Gastrocnemius medialis (tissue), 4 donors: ENCODE results near the gene LITAFD.

Source experiments
- CTCF ChIP-seq, 5 experiments: fragments of 450-650 bp in 3 of 5; fragments of 200-600 bp in 2 of 5; sonication (generic) in 2 of 5; IDR thresholded peaks in 4 of 5; conservative IDR thresholded peaks in 1 of 5; 1 replicate in 4 of 5; 2 replicates in 1 of 5; pipeline ENCODE4 v1.5.1; 2016 to 2019; ENCODE audit warnings: antibody characterized with exemption in 5 of 5, mild to moderate bottlenecking in 3 of 5, moderate library complexity in 3 of 5
- POLR2A ChIP-seq, 2 donors: fragments of 450-650 bp; IDR thresholded peaks; one replicate each; pipeline ENCODE4 v1.6.1; 2017; ENCODE audit warnings: antibody characterized with exemption in 2 of 2, mild to moderate bottlenecking in 2 of 2, moderate library complexity in 2 of 2

GRCh38 chr16:8905795-8906591 lies 23.8 kb downstream of the LITAFD start:
- TF ChIP-seq CTCF (IDR thresholded peaks at IDR 0.05 in 4 of 5, conservative IDR thresholded peaks at IDR 0.05 in 1 of 5) (no peak), POLR2A (IDR thresholded peaks at IDR 0.05) (no peak)
